Measurements from ENCODE around the gene CACNA1B.
"Not testable (repeated sequence)": the region's sequence is repeated elsewhere in the genome, so short reads cannot be mapped to it uniquely, and the experiment has no call there.

Gene CACNA1B

GRCh38 chr9:137890768-137891587 lies 13.4 kb downstream of the CACNA1B start:
- not testable (repeated sequence) for DNase-seq

GRCh38 chr9:137891588-137892423 lies 14.2 kb downstream of the CACNA1B start:
- no peak for DNase-seq

- no peak for DNase-seq
Observed at GRCh38 chr9:137892424-137893191, 15.0 kb downstream of the CACNA1B start.

- no peak for DNase-seq
Observed at GRCh38 chr9:137893670-137894069, 16.1 kb downstream of the CACNA1B start.

- no peak for DNase-seq
Observed at GRCh38 chr9:137899551-137900360, 22.2 kb downstream of the CACNA1B start.

- DNase-seq: no peak
Observed at GRCh38 chr9:137900584-137901310, 23.2 kb downstream of the CACNA1B start.

- DNase-seq: no peak
Observed at GRCh38 chr9:137902646-137903045, 25.1 kb downstream of the CACNA1B start.

- no peak for DNase-seq
Observed at GRCh38 chr9:137905740-137906139, 28.2 kb downstream of the CACNA1B start.

- DNase-seq: no peak
Observed at GRCh38 chr9:137907776-137908175, 30.2 kb downstream of the CACNA1B start.

- no peak for DNase-seq
Observed at GRCh38 chr9:137912671-137913070, 35.1 kb downstream of the CACNA1B start.

GRCh38 chr9:137913132-137913531 lies 35.5 kb downstream of the CACNA1B start:
- no peak for DNase-seq

- no peak for DNase-seq
Observed at GRCh38 chr9:137913771-137914767, 36.5 kb downstream of the CACNA1B start.

GRCh38 chr9:137916540-137916939 lies 39.0 kb downstream of the CACNA1B start:
- no peak for DNase-seq

- DNase-seq: no peak
Observed at GRCh38 chr9:137917116-137917515, 39.5 kb downstream of the CACNA1B start.

GRCh38 chr9:137917795-137918194 lies 40.2 kb downstream of the CACNA1B start:
- DNase-seq: no peak

GRCh38 chr9:137918331-137919094 lies 40.9 kb downstream of the CACNA1B start:
- DNase-seq: peak in 1 of 2 donors; percentile 14

GRCh38 chr9:137919095-137919465 lies 41.5 kb downstream of the CACNA1B start:
- no peak for DNase-seq

GRCh38 chr9:137919649-137920141 lies 42.1 kb downstream of the CACNA1B start:
- DNase-seq: no peak

- DNase-seq: no peak
Observed at GRCh38 chr9:137920753-137921152, 43.2 kb downstream of the CACNA1B start.

Data from hippocampal formation (tissue), 2 donors.